NCI-H82 treated with DMSO at 0.1 percent for 48 hours (cell line): Measurements from ENCODE around the gene PROM2.
"Not testable (repeated sequence)": the region's sequence is repeated elsewhere in the genome, so short reads cannot be mapped to it uniquely, and the experiment has no call there.

Experiments
- DNase-seq: peaks from one replicate; lab custom pipeline; 2025; ENCODE audit not compliant: unreplicated experiment; lab: John Stamatoyannopoulos, UW

Gene PROM2

GRCh38 chr2:95269036-95269680 lies 5.1 kb upstream of the PROM2 start:
- no peak for DNase-seq

GRCh38 chr2:95269745-95270144 lies 4.5 kb upstream of the PROM2 start:
- DNase-seq: not testable (repeated sequence)

DNA sequence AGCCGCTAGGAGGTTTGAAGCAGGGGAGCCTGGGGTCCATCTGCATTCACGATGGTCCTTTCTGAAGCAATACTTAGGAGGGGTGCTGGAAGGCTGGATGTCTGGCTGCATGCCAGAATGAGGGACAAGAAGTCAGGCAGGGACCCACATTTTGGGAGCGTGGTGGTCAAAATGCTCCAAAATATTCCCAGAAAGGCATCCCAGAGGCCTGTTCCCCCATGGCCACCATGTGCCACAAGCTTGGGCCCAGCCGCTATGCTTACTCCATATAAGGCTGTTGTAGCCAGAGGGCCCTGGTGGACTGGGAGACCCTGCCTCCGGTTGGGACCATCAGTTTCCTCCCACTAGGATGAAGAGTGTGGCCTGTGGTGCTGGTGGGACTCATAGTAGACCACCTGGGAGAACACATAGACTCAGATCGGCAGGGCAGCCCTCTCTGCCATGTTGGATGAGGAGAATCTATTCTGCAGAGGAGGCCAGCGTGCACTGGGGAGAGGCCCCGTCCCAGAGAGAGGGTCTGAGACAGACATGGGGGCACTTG lies 3.6 kb upstream of the PROM2 start:
- DNase-seq: no peak

DNA sequence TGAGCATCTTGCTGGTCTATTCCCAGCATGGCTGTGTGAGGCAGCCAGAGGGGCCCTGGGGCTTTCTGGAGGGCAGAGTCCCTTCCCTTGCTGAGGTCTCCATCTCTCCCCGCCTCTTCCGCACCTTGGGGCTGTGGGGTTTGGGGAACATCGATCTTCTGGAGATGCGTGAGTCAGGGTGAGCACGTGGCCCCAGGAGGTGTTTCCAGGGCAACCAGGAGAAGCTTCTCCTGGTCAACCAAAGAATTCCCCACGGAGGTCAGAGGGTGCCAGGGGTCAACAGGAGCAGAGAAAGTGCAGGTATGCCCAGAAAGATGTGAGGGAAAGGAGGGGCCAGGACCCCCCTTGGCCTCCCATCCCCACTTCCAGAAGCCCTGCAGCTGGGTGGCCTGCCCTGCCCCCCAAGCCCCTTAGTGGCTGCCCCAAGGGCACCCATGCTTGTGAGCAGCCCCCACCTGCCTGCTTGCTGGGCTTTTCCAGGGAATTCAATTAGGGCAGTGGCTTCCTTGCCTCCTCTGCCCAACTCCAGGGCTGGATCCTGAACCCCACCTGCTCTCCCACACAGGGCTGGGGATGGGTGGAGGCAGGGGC lies 2.8 kb upstream of the PROM2 start:
- no peak for DNase-seq

DNA sequence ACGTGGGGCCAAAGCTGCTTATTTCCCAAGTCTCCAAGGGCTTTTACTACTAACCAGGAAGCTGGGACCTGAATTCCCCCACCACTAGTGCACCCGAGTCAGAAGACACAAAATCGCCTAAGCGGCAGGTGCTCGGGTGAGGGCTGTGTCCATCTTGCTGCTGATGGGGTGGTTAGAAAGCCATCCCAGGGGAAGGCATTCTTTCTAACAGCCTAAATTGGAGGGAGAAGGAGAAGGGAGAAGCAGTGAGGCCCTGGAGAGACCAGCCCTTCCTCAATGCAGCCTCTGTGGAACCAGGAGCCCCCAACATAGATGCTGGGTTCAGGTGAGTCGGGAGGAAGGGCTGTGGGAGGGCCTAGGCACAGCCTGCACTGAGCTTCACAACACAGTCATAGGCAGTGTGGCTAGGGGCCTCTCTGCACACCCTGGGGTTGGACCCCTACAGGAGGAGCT lies 1.9 kb upstream of the PROM2 start:
- DNase-seq: no peak

- DNase-seq: no peak
Measured at GRCh38 chr2:95272781-95273180, 1.5 kb upstream of the PROM2 start.

- DNase-seq: no peak
Measured at GRCh38 chr2:95273566-95274290, 521 bp upstream of the PROM2 start.

DNA sequence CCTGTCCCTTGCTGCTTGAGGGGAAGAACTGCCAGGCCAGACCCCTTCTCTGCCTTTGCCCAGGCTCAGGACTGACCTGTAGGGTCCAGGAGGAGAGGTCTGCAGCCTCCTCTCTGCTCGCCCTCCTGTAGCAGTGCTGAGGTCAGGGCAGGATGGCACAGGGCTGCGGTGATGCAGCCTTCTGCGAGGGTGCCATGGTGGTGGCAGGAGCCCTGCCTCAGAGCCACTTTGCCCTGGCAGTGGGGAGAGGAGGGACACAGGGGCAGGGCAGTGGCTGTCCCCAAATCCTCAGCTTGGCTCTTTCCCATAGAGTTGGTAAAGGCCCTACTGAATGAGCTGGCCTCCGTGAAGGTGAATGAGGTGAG lies 884 bp downstream of the PROM2 start:
- DNase-seq: no peak

- DNase-seq: no peak
Measured at GRCh38 chr2:95275601-95276243, 1.5 kb downstream of the PROM2 start.

GRCh38 chr2:95276244-95276887 lies 2.1 kb downstream of the PROM2 start:
- no peak for DNase-seq

GRCh38 chr2:95276888-95277245 lies 2.6 kb downstream of the PROM2 start:
- DNase-seq: no peak

GRCh38 chr2:95277246-95277906 lies 3.1 kb downstream of the PROM2 start:
- no peak for DNase-seq

DNA sequence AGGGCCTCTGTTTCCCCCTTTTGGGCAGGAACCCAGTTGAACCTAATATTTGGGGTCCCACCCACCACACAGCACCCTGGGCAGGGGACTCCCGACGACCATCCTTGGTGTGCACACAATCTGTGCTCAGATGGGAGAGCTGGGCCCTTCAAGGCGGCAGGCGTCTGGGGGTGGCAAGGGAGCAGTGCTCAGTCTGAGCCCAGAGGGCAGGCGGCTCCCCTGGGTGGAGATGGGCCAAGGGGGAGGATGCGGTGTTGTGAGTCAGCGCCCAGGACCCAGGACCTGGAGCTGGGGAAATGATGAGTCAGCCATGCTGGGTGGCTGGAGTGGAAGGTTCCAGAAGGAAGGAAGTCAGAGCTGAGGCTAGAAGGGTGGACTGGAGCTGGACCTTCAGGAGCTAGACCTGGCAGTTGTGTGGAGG lies 3.8 kb downstream of the PROM2 start:
- no peak for DNase-seq

DNA sequence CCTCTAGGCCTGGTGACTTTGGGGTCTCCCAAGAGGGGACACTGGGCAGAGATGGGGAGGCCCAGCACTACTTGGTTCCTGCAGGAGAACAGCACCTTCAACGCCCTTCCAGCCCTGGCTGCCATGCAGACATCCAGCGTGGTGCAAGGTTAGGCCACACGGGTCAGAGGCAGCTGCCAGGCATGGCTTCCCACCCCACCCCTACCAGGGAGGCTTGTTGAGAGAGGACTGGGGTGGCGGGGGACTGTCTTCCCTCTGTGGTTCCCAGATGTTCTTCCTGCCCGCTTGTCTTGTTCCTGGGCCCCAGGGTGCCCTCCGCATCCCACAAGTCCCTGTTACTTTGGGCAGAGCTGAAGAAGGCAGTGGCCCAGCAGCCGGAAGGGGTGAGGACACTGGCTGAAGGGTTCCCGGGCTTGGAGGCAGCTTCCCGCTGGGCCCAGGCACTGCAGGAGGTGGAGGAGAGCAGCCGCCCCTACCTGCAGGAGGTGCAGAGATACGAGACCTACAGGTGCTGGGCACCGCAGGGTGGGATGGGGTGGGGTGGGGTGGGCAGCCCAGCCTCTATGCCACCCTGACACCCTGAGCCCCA lies 4.5 kb downstream of the PROM2 start:
- no peak for DNase-seq

GRCh38 chr2:95279435-95280035 lies 5.3 kb downstream of the PROM2 start:
- no peak for DNase-seq

DNA sequence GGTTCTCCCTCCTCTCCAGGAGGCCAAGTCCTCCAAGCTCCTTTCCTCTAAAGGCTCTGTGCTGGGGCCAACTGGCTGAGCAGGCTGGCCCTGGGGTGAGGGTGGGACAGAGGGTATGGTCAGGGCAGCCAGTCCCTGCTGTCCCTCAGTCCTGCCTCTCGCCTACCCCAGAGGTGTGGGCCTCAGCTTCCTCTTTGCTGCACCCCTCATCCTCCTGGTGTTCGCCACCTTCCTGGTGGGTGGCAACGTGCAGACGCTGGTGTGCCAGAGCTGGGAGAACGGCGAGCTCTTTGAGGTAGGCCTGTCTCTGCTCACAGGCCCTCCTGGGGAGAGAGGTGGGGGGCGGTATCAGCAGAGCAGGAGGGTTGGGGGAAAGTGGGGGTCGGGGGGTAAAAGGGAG lies 6.8 kb downstream of the PROM2 start:
- no peak for DNase-seq

DNA sequence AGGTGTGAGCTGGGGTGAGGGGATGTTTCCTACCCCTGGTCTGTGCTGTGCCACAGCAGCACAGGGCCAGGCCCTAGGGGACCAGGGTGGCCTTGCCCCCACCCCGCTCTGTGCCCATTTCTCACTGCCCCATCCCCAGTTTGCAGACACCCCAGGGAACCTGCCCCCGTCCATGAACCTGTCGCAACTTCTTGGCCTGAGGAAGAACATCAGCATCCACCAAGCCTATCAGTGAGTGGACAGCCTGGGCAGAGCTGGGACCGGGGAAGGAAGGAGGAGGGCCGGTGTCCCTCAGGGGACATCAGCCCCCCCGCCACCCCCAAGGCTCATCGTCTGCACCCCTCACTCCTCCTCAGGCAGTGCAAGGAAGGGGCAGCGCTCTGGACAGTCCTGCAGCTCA lies 7.5 kb downstream of the PROM2 start:
- no peak for DNase-seq

DNA sequence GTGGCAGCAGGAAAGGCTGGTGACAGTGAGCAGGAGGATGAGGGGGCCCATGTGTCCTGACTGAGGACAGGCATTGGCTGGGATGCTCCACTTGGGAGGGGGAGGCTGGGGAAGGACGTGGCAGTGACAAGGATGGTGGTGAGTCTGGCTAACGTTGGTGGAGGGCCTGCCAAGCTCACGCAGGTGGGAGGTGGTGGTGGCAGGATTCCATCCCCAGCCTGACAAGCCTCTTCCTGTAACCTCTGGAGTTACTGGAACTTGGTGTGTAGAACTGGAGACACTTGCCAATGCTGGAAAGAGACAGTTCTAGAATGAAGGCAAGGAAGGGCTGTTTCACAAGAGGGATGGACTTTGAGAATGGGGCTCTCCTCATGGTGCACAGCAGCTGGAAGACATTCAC lies 8.2 kb downstream of the PROM2 start:
- DNase-seq: no peak

- no peak for DNase-seq
Measured at GRCh38 chr2:95283562-95283961, 9.3 kb downstream of the PROM2 start.
